ENCODE results near the gene PEF1.
"Not testable (repeated sequence)": the region's sequence is repeated elsewhere in the genome, so short reads cannot be mapped to it uniquely, and the experiment has no call there.

PEF1 gene

DNA sequence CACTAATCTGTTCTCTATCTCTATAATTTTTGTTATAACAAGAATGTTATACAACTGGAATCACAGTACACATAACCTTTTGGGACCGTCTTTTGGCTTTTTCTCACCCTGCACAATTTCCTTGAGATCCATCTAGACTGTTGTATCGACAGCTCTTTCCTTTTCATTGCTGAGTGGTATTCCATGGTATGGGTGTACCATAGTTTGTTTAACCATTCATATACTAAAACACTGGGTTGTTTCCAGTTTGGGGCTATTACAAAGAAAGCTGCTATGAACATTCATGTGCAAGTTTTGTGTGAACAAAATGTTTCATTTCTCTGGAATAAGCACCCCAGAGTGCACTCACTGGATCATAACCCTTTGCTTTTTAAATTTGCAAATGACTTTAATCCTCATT is 42.6 kb downstream of the PEF1 start:
- DNase-seq = no peak

DNA sequence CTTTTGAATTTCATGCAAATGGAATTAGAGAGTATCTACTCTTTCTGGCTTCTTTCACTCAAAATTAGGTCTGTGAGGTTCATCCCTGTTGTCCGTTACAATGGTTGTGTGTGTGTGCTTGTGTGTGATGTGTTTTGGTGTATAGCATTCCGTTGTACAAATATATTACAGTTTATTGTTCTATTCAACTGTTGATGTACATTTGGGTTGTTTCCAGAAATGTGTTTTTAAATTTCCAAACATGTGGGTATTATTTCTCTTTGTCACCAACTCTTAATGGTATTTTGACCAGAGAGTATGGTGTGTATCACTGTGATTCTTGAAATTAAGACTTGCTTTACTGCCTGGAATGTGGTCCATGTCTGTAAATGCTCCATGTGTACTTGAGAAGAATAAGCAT is 44.0 kb downstream of the PEF1 start:
- no peak for DNase-seq

DNA sequence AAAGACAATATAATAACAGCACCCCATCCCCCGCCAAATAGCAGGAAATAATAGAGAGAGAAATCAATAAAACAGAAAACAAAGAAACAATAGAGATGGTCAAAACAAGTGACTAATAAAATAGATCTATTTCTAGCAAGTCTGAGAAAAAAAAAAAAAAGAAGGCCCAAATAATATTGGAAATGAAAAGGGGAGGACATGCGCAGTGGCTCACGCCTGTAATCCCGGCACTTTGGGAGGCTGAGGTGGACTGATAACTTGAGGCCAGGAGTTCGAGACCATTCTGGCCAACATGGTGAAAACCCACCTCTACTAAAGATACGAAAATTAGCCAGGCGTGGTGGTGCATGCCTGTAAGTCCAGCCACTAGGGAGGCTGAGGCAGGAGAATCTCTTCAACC is 45.7 kb downstream of the PEF1 start:
- no peak for DNase-seq

DNA sequence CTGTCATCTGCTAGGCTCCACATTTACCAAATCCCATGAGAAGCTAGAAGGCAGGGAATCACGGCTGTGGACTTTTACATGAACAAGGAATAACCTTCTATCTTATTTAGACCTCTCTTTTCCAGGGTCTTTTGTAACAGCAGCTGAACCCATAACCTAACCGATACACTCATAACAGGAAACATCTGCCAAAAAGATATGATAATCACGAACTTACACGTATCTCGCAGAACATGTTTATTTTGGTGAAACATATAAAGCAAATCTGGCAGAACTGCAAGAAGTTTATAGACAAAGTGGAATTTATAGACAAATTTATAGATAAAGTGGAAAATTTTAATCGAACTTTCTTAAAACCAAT is 48.0 kb downstream of the PEF1 start:
- DNase-seq = no peak

DNA sequence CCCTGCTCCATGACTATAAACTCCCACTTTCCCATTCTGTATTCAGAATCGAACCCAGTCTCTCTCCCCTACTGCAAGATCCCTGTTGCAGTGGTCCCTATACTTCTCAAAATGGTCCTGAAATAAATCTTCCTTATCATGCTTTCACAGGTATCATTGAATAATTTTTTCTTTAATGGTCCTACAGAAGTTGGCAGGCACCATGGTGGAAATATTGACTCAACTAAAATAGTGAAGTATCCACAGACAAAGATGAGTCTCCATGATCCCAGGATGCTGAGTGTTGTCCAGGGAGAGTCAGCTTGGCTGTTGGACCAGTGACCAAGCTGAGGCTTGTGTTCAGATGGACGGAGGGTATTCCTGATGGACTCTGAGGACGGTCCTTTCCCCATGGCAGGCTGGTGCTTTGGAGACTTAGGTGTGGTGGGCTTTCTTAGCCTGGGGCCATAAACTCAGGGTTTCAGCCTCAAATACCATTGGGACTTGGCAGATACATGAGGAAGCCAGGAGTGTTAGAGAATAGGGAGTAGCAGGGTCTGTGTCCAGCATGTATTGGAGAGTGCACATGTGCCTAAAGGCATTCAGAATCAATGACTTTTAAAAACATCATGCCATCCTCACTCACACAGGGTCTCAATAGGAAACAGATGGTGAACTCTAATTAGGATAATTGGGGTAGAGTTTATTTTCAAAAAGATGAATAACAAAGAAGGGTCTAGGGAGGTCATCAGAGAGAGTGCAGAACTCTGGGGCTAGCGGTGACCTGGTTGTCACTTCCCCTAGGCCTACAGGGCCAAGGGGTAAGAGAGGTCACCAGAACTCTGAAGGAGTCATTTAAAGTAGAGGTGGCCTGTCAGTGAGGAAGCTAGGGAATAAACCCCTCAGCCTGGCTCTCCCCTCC is 48.6 kb downstream of the PEF1 start:
- no peak for DNase-seq

DNA sequence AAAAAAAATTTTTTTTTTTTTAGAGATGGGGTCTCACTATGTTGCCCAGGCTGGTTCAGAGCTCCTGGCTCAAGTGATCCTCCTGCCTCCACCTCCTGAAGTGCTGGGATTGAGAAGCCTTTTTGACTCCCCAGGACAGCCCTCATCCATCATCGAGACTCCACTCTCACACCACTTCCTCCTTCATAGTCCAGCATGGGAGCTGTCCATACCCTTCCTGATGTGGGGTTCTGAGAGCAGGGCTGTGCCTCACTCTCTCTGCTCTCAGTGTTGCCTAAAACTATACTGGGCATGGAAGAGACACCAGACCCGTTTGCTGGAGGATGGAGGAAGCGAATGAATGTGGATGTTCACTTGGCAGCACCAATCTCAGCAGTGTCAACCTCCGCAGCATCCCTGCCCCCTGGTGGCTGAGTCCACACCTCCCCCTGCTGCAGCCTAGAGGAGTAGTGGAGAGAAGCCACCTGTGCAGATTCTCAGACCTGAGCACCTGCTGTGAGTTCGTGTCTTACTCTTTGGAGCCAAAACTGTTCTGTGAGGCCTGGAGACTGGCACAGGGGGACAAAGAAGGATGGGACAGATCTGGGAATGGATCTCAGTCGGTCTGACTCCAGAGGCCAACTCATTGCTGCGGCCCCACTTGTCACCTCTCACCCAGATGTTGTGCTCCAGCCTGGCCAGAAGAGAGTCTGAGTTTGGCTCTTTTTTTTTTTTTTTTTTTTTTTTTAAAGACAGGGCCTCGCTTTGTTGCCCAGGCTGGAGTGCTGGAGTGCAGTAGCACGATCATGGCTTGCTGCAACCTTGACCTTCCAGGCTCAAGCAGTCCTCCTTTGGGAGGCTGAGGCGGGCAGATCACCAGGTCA is 50.7 kb downstream of the PEF1 start:
- no peak for DNase-seq

DNA sequence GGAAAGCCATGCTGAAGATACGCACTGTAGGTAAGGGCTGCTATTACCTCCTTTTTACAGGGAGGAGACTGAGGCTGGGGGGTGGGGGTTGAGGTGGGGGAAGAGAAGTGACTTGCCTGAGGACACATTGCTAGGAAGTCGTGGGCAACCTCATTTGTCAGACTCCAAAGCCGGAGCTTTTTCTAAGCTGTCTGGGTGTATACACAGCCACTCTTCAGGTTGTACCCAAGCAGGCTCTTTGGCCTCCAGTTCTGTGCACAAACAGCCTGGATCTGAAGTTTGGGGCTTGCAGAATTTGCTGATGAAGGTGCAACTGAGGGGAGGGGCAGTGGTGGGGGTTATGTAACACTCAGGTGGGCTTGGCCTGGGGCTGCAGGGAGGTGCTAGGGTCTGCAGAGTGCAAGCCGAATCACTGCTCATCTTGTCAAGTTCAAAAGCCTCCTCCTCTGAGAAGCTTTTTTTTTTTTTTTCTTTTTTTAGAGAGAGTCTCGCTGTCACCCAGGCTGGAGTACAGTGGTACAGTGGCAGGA is 51.5 kb downstream of the PEF1 start:
- DNase-seq = no peak

DNA sequence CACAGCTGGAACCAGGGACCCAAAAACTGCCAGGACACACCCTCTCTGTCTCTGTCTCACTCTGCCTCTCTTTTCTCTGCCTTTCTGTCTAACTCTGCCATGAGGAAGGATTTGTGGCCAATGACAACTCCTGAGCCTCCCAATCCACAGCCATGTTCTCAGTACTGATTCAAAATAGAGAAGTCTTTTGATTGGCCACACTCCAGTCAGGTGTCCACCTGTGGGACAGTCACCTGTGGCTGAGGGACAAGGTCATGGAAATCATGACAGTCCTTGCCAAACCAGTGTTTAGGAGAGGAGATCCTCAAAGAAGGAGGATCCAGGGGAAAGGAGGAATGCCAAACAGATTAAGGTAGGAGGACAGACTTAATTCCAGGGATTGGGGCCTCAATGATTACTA is 52.5 kb downstream of the PEF1 start:
- DNase-seq = no peak

DNA sequence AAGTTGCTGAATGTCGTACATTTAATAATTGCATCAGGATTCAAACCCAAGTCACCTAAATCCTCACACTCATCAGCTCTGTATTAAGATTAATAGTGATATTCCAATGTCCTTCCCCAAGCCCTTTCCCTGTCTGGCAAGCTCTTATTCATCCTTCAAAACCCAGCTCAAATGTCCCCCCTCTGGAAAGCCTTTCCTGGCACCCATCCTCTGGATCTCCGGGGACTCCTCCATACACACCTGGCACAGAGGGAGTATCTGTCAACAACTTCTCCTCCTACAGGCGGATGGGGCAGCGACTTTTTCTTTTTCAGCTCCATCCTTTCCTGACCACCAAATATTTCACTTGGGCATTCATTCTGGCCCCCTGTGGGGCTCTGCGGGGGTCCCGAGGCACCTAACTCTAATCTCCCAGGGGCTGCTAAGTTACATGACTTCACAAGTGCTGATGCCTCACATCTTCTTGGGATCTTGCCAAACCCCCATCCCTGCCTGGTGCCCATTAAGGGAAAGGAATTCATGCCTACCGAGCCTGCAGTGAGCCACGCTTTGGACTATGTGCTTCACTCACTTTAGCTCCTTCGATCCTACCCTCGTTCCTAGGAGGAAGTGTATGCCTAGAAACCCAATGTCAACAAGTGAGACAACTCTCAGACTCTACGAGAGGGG is 53.1 kb downstream of the PEF1 start:
- no peak for DNase-seq

DNA sequence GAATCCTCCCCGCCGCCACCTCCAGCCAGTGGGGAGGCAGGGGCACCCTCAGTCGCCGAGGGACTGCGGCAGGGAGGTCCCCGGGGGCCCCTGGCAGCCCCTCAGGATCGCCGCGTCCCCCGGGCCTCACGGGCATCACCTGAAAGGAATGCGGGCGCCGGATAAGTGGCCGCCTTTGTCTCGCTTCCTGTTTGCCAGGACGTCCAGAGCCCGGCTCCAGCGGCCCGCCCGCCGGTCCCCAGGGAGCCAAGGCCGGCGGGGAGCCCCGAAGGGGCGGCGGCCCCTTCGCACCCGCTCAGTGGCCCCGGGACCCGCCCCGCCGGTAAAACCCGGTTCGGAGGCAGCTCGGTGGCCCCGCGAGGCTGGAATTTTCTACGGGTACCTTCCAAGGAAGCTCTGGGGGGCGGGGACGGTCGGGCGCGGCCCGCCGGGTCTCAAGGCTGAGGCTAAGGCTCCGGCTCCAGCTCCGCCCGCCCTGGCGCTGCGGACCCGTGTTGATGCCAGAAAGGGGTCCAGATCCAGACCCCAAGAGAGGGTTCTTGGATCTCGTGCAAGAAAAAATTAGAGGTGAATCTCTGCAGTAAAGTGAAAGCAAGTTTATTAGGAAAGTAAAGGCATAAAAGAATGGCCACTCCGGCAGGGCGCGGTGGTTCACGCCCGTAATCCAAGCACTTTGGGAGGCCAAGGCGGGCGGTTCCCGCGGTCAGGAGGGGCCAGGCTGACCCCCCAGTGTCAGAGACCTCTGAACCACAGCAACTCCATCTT is 55.7 kb downstream of the PEF1 start:
- DNase-seq = no peak

DNA sequence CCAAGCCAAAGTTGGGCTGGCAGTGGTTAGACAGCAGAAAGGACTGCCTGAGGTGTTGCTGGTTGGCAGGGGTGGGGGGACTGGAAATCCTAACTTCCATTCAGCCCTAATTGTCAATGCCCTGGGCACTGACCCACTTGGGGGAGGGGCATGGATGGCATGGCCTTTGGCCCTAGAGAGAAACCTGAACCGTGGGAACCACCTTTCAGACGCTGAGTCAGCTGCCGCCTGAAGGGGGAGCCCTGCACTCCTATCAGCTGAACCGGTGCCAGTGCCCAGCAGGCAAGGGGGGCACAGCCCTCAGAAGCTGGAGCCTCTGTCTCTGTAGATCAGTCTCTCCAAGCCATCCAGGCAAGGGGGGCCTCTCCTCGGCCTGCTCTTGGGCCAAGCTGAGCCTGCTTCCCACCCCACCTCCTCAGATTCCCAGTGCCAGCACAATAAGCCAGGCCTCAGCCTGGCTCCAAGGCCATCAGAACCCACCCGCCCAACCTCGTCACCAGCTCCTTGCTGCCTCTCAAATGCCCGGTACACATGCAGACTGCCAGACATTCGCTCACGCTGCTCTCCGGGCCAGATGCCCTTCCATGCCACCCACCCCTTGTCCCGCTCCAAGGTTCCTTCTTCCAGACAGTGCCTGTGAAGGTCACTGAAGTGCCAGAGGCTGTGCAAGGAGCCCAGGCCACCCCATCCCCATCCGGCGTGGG is 56.8 kb downstream of the PEF1 start:
- DNase-seq = no peak

DNA sequence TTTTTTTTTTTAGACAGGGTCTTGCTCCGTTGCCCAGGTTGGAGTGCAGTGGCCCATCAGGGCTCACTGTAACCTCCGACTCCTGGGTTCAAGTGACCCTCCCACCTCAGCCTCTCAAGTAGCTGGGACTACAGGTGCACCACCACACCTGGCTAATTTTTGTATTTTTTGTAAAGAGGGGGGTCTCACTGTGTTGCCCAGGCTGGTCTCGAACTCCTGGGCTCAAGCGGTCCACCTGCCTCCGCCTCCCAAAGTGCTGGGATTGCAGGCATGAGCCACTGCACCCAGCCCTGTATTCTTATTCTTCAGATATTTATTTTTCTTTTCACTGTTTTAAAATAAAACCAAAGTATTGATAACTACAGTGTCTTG is 57.4 kb downstream of the PEF1 start:
- DNase-seq = not testable (repeated sequence)

DNA sequence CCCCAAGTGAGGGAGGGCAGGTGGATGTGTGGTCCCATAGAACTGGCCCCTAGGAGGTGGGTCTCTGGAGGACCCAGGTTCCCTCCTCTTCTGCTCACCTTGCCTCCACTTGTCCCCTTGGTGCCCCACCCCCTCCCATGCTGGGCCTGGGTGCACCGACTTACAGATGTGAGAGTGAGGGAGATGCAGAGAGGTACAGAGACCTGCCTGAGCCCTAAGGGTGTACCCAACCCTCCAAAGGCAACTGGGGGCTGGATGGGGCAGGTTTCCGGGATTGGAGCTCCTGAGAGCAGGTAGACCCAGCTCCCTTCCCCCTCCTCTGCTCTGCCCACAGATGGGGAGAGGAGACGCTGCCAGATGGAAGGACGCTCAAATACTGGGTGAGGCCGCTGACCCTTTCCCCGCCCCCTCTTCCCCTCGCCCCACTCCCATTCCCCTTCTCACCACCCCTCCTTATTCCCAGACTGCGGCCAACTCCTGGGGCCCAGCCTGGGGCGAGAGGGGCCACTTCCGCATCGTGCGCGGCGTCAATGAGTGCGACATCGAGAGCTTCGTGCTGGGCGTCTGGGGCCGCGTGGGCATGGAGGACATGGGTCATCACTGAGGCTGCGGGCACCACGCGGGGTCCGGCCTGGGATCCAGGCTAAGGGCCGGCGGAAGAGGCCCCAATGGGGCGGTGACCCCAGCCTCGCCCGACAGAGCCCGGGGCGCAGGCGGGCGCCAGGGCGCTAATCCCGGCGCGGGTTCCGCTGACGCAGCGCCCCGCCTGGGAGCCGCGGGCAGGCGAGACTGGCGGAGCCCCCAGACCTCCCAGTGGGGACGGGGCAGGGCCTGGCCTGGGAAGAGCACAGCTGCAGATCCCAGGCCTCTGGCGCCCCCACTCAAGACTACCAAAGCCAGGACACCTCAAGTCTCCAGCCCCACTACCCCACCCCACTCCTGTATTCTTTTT is 58.0 kb downstream of the PEF1 start:
- DNase-seq = no peak

DNA sequence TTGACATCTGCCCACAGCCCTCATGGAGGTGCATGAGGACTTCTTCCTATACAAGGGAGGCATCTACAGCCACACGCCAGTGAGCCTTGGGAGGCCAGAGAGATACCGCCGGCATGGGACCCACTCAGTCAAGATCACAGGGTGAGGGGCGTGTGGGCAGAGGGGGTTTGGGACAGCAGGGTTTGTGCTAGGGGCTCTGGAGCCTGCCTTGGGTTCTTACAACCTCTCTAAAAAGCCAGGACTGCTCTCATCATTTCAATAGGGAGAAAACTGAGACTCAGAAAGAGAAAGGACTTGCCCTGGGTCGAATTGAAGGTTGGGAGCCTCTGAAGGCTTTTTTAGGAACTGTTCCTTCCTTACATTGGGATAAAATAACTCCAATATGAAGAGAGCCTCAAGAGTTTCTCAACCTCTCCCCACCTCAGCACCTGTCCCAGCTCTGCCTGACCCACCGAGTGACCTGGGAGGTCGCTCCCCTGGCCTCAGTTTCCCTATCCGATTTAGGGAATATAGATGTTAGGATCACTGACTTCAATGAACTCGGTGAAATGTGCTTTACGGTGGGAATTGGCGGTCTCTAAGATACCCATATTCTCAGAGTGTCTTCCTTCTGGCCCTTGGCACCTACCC is 58.8 kb downstream of the PEF1 start:
- DNase-seq = no peak

DNA sequence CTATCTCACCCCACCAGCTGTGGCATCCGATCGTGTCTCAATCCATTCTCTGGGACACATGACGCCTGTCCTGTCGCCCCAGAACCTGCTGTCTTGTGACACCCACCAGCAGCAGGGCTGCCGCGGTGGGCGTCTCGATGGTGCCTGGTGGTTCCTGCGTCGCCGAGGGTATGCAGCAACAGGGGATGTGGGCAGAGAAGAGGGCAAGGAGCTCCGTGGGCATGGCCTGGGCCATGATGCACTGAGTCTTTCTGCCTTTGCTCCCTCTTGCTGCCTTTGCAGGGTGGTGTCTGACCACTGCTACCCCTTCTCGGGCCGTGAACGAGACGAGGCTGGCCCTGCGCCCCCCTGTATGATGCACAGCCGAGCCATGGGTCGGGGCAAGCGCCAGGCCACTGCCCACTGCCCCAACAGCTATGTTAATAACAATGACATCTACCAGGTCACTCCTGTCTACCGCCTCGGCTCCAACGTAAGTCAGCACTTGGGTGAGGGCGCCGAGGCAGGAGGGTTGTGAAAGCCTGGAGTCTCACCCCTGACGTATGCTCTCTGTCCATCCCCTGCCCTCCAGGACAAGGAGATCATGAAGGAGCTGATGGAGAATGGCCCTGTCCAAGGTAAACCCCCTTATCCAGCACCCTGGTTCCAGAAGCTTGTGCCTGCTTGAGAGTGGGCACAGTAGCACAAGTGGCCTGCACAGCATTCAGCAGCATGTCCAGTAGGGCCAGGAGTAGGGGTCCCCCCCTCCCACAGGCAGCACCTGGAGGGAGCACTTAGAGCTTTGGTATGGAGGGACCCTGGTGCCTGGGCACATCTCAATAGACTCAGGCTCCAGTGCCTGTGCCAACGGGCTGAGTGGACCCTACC is 59.6 kb downstream of the PEF1 start:
- DNase-seq = no peak

DNA sequence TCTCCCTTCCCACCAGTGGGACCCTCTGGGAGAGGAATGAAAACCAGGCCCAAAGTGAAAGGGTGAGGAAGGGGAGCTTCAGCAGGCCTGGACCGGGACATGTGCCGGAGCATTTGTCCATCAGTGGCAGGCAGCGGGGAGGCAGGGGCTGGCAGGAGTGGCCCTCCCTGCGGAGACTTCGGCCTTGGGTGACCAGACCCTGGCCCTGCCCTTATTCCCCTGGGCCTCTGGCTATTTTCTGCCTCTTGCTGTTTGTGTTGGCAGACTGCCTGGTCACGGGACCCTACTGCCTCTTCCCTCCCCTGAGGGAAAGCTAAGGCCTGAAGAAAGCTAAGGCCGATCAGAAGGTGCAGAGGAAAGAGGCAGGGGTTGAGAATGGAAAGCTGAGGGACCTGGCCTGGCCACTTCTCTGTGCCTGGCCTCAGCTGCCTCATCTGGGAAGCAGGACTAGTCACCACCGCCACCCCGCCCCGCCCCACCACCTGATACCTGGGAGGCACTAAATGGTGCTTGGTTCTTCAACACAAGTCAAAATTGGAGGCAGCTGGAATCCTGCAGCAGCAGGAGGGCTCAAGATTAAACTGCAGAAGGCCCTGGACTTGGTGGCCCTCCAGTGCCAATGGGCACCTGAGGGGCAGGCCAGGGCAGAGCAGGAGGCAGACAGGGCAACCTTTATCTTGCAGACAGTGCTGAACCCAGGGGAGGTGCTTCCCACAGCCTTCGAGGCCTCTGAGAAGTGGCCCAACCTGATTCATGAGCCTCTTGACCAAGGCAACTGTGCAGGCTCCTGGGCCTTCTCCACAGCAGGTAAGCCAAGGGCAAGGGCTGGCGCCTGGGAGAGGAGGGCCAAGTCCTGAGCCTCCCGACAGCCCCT is 60.4 kb downstream of the PEF1 start:
- DNase-seq = no peak

DNA sequence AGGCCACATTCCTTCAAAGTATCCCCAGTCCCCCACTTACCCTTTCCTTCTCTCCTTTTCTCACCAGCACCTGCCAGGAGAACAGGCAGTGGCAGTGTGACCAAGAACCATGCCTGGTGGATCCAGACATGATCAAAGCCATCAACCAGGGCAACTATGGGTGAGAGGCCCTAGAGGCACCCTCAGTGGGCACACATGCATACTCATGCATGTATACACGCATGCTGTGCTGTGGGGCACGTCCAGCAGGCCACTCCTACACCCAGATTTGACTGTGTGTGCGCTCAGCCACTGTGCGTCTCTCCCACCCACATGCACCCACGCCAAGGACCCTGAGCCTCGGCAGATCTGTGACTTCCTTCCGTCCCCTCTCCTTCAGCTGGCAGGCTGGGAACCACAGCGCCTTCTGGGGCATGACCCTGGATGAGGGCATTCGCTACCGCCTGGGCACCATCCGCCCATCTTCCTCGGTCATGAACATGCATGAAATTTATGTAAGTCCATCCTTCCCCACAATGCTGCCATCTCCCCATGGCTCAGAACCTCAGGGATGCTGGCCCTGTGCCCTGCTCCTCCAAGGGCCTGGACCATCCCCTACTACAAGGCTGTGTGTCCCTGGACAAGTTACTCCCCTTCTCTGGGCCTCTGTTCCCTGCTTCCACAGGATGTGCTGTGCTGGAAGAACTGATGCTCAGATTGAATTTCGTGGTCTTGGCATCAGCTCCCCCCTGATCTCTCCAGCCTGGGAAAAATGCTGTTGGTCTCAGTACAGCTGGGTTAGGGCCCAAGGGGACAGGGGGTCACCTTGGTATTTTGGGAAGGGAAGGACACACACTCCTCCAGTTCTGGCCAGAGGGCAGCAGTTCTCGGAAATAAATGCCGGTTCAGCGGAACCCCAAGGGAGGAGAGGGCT is 61.3 kb downstream of the PEF1 start:
- no peak for DNase-seq

Measured in midbrain (tissue), 1 donor.